GM18867 (cell line): ENCODE measurements around the gene TUB.

ENCODE experiments used
- ATAC-seq: cut with Tn5 transposase; IDR thresholded peaks from one replicate; pipeline ENCODE4 v1.9.1; 2021; ENCODE audit warnings: mild to moderate bottlenecking, moderate library complexity; ENCODE audit not compliant: unreplicated experiment

The TUB gene, protein sequence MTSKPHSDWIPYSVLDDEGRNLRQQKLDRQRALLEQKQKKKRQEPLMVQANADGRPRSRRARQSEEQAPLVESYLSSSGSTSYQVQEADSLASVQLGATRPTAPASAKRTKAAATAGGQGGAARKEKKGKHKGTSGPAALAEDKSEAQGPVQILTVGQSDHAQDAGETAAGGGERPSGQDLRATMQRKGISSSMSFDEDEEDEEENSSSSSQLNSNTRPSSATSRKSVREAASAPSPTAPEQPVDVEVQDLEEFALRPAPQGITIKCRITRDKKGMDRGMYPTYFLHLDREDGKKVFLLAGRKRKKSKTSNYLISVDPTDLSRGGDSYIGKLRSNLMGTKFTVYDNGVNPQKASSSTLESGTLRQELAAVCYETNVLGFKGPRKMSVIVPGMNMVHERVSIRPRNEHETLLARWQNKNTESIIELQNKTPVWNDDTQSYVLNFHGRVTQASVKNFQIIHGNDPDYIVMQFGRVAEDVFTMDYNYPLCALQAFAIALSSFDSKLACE

DNA sequence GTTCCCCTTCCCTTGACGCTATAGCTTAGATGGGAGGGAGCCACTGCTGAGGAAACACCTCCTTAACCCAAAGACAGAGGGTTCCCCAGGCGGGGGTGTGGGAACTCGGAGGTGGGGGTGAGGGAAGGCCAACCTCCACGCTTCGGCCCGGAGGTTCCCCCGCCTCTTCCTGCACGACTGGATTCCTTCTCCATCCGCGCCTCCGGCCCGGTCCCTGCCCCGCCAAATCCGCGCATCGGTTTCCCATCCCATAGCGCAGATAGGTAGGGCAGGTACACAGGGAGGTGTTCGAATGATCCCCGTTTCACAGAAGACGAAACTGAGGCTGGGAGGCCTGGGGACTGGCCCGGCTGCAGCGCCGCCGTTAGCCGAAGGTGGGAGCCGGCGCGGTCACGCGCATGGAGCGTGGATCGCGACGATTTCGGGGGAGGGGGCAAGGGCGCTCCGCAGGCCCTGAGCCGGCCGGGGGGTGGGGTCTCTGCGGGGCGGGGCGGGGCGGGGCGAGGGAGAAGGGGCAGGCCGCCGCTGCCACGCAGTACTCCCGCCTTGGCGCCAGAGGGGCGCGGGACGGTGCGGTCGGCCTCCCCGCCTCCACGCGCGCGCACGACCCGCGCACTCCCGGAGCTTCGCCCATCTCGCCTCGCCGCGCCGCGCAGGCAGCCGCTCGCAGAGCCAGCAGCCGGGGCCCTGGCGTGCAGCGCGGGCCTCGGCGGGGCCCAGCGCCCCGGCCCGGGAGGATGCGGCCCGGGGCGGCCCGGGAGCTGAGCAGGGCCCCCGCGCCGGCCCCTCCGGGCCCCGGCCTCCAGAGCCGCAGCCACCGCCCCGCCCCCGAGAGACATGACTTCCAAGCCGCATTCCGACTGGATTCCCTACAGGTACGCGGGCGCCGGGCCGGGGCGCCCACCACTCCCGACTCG, at the start of gene TUB:
TSS of gene TUB (plus strand) at position 538 of the 917 bp plus-strand sequence. CDS start at position 838, 300 bp downstream.
- no peak for ATAC-seq

DNA sequence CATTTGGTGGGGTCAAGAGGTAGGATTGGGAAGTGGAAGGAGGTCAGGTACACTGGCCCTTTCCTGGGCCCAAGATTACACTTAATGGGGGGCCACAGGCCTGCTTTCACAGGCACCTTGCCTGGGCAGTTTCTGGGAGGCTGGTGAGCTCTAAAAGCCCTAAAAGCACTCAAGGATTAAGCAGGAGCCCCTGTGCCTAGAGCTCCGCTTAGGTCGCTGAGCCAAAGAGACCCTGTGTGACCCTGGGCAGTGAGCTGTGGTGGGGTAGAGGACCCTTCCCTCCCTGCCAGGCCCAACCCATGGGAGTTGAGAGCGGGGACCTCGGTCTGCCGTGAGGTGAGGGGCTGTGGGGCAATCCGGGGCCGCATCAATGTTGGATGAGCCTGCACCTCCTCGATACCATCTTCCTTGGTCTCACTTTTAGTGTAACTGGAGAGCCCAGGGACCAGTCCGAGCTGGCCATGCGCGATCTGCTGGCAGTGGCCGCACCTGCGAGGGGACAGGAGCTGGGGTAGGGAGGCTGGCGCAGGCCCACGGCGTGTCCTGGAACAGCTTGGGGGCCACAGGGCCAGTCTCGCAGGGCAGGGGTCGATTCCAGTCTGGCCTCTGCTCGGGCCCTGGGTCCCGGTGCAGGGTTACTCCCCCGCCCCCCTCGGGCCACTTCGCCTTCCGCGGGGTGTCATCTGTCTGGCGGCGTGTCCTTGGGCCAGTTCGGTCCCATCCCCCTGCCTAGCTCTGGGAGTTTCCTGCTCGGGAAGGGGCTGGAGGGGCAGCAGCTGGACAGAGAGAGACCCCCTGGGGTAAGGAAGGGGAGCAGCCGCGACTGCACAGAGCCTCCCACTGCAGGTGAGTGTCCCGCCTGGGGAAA, 49.5 kb upstream of the TUB start:
- ATAC-seq, result no peak

DNA sequence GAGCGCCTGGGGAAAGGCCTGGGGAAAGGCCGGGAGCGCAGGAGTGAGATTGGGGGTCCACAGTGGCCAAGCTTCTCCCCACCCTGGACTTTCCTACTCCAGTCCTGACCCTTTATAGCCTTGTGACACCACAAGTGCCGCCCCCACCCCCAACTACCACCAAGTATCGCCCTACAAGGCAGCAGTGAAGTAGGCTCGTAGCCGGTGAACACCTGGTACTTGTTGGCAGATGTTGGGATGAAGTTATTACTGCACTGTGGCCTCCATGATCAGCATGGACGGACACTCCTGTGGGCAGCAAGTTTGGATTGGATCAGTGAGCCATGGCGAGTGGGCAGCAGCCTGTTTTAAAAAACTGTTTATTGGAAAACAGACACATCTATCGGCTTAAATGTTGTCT, 48.9 kb upstream of the TUB start:
- no peak for ATAC-seq

DNA sequence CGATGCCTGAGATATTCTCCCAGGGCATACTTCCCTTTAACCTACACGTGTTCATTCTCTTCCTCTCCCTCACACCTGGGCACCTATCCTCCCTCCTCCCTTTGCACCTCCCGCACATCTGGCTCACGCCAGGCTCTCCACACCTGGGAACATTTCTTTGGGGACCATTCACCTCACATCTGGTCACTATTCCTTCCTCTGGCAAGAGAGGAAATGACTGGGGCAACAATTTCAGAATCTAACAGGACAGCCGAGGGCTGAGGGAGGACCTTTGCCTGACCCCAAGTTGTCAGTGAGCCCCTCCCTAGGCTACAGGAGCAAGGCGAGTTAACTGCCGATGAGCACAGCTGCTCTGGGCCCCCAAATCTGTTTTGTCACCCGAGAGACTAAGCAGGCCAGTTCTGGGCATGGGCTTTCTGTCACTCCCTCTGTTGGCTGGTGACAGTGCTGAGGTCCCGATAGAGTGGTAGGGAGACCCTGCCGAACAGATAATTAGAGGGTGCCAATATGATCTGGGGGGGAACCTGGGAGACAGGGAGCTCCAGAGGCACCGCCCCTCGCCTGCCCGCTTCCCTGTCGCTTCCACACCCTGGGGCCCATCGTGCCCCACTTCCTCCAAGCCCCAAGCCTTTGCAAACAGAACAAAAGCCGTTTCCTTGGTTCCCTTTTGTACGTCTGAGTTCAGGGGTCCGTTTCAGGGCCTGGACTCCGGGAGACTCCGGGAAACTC, 48.3 kb upstream of the TUB start:
- no peak for ATAC-seq

DNA sequence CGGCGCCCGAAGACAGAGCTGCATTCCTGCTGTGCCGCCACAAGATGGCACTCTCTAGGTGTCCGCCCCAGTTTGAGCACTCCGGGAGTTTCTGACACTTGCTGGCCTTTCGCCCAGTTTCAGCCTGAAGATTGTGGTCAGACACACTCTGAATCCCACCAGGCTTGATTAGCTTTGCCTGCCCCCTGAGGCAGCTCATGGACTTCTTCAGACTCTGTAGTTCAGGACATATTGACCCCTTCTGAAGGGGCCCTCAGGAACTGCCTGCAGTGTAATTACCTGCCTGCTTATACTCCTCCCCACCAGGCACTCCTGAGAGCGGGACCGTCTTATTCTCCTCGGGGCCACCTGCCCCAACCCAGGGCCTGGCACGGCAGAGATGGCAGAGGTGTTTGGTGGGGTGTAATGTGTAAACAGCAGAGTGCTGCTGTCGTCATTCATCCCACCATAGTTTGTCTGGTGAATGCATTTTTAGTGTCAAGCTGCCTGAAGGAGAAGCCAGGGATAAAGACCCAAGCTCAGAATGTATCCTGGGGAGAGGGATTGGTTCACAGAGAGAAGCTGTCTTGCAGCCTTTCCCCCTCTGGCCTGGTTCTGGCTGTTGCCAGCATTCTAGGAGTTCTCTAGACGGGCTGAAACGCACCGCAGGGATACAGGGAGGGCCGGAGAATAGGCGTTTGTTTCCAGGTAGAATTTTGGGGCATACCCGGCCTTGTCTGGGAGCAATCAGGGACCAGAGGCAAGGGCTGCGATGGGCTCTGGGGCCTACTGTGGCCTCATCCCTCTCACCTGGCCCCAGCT, 47.5 kb upstream of the TUB start:
- peak; percentile 78 for ATAC-seq

DNA sequence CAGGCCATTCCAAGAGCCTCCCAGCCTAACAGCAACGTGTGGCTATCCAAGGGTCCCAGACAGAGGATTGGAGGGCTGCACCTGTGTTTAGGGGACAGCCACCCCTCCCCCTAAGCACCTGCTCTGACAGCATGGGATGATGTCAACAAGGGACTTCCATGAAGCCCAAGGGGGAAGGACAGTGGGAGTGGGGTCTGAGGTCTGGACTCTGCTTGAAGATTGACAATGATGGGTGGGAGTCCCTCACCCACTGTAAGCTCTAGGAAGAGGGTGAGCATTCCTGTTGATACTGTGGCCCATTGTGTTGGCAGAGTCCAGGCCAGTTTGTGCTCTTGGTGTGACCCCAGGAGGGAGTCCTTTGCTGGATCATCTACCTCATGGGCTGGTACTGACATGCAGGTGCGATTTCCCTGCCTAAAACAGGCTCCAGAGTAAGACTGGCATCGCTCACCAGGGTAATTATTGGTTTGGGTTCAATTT, 46.9 kb upstream of the TUB start:
- ATAC-seq, result no peak

DNA sequence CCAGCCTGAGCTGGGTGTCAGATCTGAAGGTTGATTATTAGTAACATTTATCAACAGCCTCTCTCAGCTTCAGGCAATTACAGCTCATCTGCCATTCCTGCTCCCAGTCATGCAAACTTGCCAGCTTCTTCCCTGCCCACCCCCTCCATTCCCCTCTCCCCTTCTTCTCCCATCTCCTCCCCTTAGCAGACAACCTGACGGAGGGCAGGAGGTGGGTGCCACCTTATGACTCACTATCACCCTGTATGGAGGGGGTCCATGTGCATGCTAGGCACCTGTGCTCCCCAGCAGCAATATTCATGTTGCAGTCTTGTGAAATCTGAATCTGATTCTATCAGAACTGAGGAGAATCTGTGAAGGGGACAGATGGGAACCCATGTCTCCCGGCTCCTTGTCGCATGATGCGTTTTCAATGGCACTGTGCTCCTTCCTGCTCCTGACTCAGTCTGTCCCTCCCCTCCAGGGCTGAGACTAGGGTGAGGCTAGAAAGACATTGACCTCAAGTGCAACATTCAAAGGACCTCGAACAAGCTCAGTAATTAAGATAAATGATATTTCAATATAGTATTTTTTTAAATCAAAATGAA, 46.3 kb upstream of the TUB start:
- ATAC-seq, result no peak

DNA sequence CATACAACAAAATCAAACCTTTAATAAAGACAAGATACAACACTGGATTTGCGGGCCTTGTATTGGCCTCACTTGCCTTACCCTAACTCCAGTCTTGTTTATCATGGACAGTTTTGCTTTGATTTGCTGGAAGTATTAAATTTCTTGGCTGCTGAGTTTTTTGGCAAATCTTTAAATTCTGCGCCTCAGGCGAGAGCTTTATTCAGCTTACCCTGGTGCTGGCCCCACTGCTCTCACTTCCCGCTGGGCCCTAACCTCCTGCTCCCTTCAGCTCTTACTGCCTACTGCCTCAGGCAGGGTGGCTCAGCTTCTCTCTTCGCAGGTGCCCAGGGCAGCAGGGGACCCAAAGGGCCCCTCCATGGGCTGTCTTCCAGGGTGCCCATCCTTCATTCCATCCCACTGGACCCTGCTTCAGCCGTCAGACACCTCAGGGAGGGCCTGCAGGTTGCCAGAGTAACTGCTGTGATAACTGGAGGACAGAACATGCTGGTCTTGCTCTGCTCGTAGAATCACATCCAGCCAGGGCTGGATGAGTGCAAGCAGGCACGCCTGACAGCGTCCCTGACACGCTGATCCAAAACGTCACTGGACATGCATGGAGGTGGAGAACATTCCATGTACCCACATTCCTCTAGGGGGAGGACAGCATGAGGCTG, 45.7 kb upstream of the TUB start:
- no peak for ATAC-seq

DNA sequence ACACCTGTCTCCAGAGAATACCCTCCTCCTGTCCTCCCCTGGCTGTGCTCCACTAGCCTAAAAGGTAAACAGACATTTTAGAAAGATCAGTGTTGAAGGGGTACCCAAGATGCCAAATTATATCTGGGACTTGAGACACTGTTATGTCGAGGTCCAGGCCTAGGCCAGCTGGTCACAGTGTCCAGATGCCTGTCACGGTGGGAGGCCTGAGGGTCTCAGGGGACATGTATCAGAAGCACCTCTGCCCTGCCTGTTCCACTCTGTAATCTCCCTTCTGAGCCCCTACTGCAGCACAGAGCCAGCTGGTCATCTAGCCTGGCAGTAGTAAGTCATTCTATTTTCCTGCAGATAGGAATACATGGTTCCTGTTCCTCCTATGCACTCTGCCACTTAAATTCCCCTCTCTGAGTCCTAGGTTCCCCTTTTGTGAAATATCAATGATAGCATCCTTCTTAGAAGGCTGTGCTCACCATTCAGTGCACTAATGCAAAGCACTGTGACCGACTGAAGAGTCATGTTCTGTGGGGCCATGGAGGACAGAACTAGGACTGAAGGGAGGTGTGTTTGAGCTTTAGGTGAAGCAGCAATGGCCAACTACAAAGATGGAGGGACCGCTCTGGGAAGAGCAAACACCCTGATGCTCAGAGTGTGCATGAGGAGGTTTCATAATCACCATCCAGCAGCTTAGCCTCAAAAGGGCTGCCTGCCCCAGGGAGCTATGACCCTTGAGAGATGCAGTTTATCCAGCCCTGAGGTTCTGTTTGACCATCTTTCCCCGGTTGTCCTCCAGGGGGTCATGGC, 44.8 kb upstream of the TUB start:
- no peak for ATAC-seq

DNA sequence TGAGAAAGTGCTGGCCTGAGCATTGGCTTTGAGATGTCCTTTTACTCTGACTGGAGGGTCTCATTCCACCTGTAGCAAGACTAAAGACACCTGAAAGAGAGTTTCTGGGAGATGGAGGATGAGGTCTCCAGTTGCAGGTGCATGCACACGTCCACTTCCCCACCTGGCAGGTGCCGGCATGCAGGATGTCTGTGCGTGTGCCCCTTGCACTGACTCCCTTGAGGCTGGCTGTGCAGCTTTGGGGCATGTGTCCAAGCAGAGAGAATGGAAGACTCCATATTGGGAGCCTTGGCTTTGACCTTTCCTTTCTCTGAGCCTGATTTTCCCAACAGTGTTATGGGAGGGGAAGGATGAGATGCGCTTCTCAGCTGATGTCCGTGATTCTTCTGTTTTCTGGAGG, 44.0 kb upstream of the TUB start:
- ATAC-seq, result no peak

DNA sequence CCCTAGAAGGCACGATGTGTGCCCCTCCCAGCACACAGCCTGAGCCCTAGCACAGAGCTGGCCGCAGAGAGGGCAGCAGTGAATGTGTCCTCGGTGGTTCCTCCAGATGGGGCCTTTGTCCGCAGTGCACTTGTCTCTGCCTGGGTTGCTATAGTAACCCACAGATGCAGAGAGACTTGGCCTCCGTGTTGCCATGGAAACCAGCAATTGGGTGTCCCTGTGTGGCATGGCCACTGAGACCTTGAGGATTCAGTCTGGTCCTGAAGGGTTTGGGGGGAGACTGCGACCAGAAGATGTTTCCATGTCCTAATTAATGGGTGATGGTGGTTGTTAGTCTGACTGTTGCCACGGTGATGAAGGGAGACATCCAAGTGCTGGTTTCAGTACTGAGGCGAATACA, 42.6 kb upstream of the TUB start:
- no peak for ATAC-seq

DNA sequence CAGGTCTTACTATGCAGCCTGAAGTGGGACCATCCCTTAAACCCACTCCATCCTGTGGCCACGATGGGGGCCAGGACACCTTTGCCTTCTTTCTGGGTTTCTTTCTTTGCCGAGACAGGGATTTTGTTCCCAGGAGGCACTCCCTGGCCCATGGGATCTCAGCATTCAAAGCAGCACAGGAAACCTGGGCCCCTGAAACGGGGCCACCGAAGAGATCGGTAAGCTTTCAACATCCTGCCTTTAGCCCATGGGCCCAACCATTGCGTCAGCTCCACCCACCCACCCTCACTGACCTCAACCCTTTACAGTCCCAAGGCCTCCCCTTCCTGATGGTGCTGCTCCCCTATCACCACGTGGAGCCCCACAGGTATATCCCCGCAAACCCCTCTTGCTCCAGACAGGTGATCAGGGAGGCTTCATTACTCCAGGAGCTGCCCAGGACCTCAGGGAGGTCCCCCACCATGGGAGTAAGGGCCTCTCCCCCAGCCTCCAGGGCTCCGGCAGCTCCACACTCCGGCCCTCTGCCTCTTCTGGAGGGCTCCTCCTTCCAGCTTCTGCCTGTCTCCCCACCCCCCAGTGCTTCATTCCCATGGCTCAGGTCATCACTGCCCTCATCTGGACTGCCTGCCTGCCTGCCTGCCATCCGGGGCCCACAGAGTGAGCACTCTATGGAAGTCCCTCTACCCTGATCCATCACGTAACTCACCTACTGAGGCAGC, 42.0 kb upstream of the TUB start:
- ATAC-seq, result no peak

DNA sequence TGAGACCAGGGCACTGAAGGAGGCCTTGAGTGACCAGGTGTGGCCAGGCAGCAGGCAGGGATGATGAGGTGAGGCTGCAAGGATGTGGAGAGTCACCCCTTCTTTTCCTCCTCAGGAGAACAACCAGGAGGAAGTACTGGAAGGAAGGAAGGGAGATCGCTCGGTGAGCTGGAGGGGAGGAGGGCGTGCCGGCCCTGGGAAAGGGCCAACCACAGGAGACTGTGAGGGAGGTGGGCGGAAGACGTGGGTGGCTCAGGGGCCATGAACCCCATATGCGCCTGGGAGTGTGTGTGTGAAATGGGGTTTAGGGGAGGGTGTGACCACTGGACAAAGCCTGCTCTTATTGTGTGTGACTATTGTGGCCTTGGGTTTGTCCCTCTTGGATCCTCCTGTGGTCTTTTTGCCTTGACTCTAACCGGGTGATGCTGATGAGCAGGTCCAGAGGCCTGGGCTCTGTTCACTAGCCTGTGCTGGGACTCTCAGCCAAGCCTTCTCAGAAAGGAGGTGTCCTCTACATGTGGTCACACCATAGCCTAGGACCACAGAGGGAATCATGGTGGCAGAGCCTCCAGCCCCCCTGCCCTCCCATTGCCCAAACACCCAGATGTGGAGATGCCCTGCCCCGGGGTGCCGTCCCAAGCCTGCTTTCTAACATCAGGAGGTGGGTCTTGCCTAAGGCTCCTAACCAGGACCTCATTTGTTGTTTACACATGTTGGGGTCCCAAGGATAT, 41.3 kb upstream of the TUB start:
- no peak for ATAC-seq

DNA sequence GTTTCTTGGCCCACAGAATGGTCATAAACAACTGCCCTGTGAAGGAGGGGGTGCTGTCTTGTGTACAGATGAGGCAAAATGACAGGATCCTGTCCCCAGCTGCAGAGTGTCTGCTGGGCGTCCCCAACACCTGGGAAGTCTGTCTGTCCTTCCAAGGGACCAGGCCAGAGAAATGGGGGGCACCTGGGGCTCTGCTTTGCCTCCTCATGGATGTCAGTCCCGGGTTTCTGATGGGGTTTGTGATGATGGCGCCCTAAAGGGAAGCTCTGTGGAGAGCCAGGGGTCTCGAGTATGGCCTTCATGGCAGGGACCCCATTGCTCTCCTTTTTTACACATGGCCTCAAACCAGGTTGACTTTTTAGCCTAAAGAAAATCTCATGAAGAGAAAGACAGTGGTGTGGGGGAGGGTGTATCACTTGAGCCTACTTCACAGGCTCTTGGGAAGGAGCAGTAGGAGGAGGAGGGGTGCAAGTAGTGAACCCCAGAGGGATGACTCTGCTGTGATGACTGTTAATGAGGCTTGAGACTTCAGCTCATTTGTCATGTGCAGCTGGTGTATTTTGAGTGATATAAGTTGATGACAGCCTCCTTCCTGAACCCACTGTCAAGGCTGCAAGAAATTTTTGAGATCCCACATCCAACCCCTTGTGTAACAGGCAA, 40.6 kb upstream of the TUB start:
- no peak for ATAC-seq

DNA sequence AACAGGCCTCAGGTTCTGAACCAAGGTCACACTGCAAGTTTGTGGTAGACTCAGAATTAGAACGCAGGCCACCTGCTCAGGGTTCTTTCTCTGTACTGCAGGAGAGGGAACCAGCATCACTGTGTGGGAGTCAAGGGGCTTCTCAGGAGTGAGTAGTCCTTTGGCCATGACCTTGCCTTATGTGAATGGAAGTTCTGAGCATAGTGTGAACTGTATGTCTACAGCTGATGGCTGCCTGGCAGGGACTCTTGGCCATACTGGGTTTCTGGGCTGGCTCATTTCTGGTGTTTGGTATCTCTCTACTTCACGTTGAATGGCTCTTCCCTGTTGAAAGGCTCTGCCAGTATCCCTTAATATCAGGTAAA, 40.1 kb upstream of the TUB start:
- ATAC-seq, result no peak

DNA sequence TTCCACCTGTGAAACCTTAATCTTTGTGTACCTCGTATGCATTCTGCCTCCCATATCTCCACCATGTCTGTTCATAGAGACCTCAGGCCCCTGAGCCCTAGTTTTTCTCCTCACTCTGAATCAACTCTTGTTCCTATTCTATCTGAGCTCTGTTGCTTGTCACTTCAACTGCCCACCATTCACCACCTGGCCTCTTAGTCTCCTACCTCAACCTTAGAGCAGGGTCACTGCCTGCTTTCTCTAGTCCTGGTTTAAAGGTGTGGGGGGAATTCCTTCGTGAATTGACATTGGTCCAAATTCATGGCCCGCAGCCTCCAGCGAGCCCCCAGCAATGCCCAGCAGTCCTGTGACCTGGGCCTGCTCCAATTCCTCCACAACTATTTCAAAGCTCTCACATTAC, 39.4 kb upstream of the TUB start:
- ATAC-seq, result no peak
